HepG2 (cell line): ENCODE data around the gene PRR30. TPM values are rescaled to one million over a fixed set of nuclear protein-coding genes. Genes with fewer than 3 reads are reported as not detected.

ENCODE experiments used
- ATF1 ChIP-seq: IDR thresholded peaks from 2 replicates; pipeline ENCODE4 v1.6.1; 2016; ENCODE audit warnings: mild to moderate bottlenecking, control low read depth
- CHCHD3 ChIP-seq: sonication (generic); formaldehyde crosslinking; IDR thresholded peaks from 2 replicates; pipeline ENCODE4 v1.8.0; 2022; ENCODE audit warnings: mild to moderate bottlenecking, missing genetic modification reagents, moderate library complexity
- ESRRA ChIP-seq: sonication (generic); formaldehyde crosslinking; IDR thresholded peaks from 2 replicates; pipeline ENCODE4 v1.5.1; 2020; ENCODE audit warnings: mild to moderate bottlenecking, low read depth, missing genetic modification reagents
- FOXP1 ChIP-seq, 2 experiments: fragments of 450-650 bp in 1 of 2; IDR thresholded peaks; 2 replicates each; pipeline ENCODE4 v1.6.1; 2017 to 2018; ENCODE audit warnings: antibody characterized with exemption in 1 of 2
- HOMEZ ChIP-seq: IDR thresholded peaks from 2 replicates; pipeline ENCODE4 v1.6.1; 2016; ENCODE audit warnings: low read depth
- JDP2 ChIP-seq: sonication (generic); formaldehyde crosslinking; IDR thresholded peaks from 2 replicates; pipeline ENCODE4 v1.8.1; 2022; ENCODE audit warnings: missing genetic modification reagents, borderline replicate concordance
- MXD1 ChIP-seq: sonication (generic); formaldehyde crosslinking; IDR thresholded peaks from 2 replicates; pipeline ENCODE4 v1.4.0; 2020; ENCODE audit warnings: mild to moderate bottlenecking, missing genetic modification reagents
- NCOR1 ChIP-seq: fragments of 200-600 bp; sonication (generic); IDR thresholded peaks from 2 replicates; pipeline ENCODE4 v1.7.0; 2017; ENCODE audit warnings: antibody characterized with exemption, low read length, borderline replicate concordance
- NONO ChIP-seq, 2 experiments: fragments of 450-650 bp in 1 of 2; sonication (generic) in 1 of 2; formaldehyde crosslinking in 1 of 2; IDR thresholded peaks in 1 of 2; conservative IDR thresholded peaks in 1 of 2; 2 replicates each; pipeline versions ENCODE4 v1.6.1 to v1.8.0; 2017 to 2022; ENCODE audit warnings: mild to moderate bottlenecking in 1 of 2, missing genetic modification reagents in 1 of 2, moderate library complexity in 1 of 2
- PBX3 ChIP-seq: sonication (generic); formaldehyde crosslinking; IDR thresholded peaks from 2 replicates; pipeline ENCODE4 v1.8.1; 2023; ENCODE audit warnings: missing genetic modification reagents, inconsistent platforms, borderline replicate concordance
- POLR2AphosphoS5 ChIP-seq: IDR thresholded peaks from 2 replicates; pipeline ENCODE4 v1.6.1; 2012; ENCODE audit warnings: low read depth, low read length
- SATB2 ChIP-seq: sonication (generic); formaldehyde crosslinking; IDR thresholded peaks from 2 replicates; pipeline ENCODE4 v1.5.0; 2020; ENCODE audit warnings: missing genetic modification reagents
- SIN3A ChIP-seq: IDR thresholded peaks from 2 replicates; pipeline ENCODE4 v1.6.1; 2011; ENCODE audit warnings: low read depth, mild to moderate bottlenecking, control low read depth, low read length, borderline replicate concordance
- TCF12 ChIP-seq, 2 experiments: fragments of 450-650 bp in 1 of 2; sonication (generic) in 1 of 2; formaldehyde crosslinking in 1 of 2; IDR thresholded peaks; 2 replicates each; pipeline versions ENCODE4 v1.6.1 to v1.8.0; 2017 to 2022; ENCODE audit warnings: antibody characterized with exemption in 1 of 2, mild to moderate bottlenecking in 1 of 2, missing genetic modification reagents in 1 of 2, moderate library complexity in 1 of 2
- ZBED4 ChIP-seq: sonication (generic); formaldehyde crosslinking; IDR thresholded peaks from 2 replicates; pipeline ENCODE4 v1.4.0; 2020; ENCODE audit warnings: missing genetic modification reagents, borderline replicate concordance
- ZKSCAN5 ChIP-seq: sonication (generic); formaldehyde crosslinking; IDR thresholded peaks from 2 replicates; pipeline ENCODE4 v1.5.1; 2020; ENCODE audit warnings: mild to moderate bottlenecking, missing genetic modification reagents
- ZNF333 ChIP-seq: sonication (generic); formaldehyde crosslinking; IDR thresholded peaks from 2 replicates; pipeline ENCODE4 v1.4.0; 2020; ENCODE audit warnings: mild to moderate bottlenecking, missing genetic modification reagents, borderline replicate concordance
- ZNF335 ChIP-seq: sonication (generic); formaldehyde crosslinking; IDR thresholded peaks from 2 replicates; pipeline ENCODE4 v1.4.0; 2020; ENCODE audit warnings: missing genetic modification reagents
- ZNF639 ChIP-seq: conservative IDR thresholded peaks from 2 replicates; pipeline ENCODE4 v1.6.1; 2018; ENCODE audit warnings: missing genetic modification reagents
- polyA plus RNA-seq, 8 experiments: library from polyadenylated mRNA; depleted of rRNA in 3 of 8; stranded (reverse) in 7 of 8; unstranded in 1 of 8; fragments of >200 nt; fragmentation: Illumina TruSeq in 4 of 8; extraction: Trizol in 4 of 8; gene quantifications; 2 replicates each; pipeline versions ENCODE4 v1.2.1 to v1.2.3, GENCODE V29; 2011 to 2016; ENCODE audit warnings: low read depth in 4 of 8, missing spikeins in 1 of 8, mixed read lengths in 1 of 8; ENCODE audit not compliant: insufficient read depth in 1 of 8
- total RNA-seq, 5 experiments: library from RNA; depleted of rRNA; stranded (reverse); fragments of >200 nt; fragmentation: Illumina TruSeq; extraction: Trizol; gene quantifications; 2 replicates each; pipeline ENCODE4 v1.2.3, GENCODE V29; 2016; ENCODE audit warnings: low read depth in 1 of 5

The PRR30 gene
- total and polyA plus RNA-seq, 2 of the 13 experiments (the other 11 are each of a cell fraction or from before 2014, with no cell fraction given): not detected

GRCh38 chr2:27123302-27124150 lies 15.7 kb downstream of the PRR30 start, which contains the start of gene ABHD1 (continued):
- no peak for TF ChIP-seq ZBED4
- TF ChIP-seq ZNF639 (CRISPR knock-in tag): 0 out of 2 replicates have a peak, but pooled peaks have one; percentile 55
- TF ChIP-seq ATF1 (CRISPR knock-in tag): no peak
- TF ChIP-seq NCOR1: no peak
- 0 out of 2 replicates have a peak, but pooled peaks have one; percentile 77 for TF ChIP-seq ZNF333 (CRISPR knock-in tag)
- no peak for TF ChIP-seq CHCHD3 (CRISPR knock-in tag)
- TF ChIP-seq JDP2 (CRISPR knock-in tag): no peak
- TF ChIP-seq FOXP1 (IDR thresholded peaks at IDR 0.05): no peak
- no peak for TF ChIP-seq FOXP1 (CRISPR knock-in tag; IDR thresholded peaks at IDR 0.05)
- TF ChIP-seq SIN3A: peak; percentile 66; the same call in 1 of the 2 replicates
- no peak for TF ChIP-seq PBX3
- 0 out of 2 replicates have a peak, but pooled peaks have one; percentile 40 for TF ChIP-seq ZNF335 (CRISPR knock-in tag)
- TF ChIP-seq NONO (IDR thresholded peaks at IDR 0.05): no peak
- peak; percentile 45; the same call in 1 of the 2 replicates for TF ChIP-seq NONO (CRISPR knock-in tag; conservative IDR thresholded peaks at IDR 0.05)
- TF ChIP-seq MXD1 (CRISPR knock-in tag): peak; percentile 83; the same call in 1 of the 2 replicates
- 0 out of 2 replicates have a peak, but pooled peaks have one; percentile 18 for TF ChIP-seq ESRRA (CRISPR knock-in tag)
- TF ChIP-seq POLR2AphosphoS5: peak; percentile 60
- TF ChIP-seq TCF12 (IDR thresholded peaks at IDR 0.05): no peak
- 0 out of 2 replicates have a peak, but pooled peaks have one; percentile 67 for TF ChIP-seq TCF12 (CRISPR knock-in tag; IDR thresholded peaks at IDR 0.05)
- TF ChIP-seq SATB2 (CRISPR knock-in tag): no peak
- no peak for TF ChIP-seq HOMEZ (CRISPR knock-in tag)
- no peak for TF ChIP-seq ZKSCAN5 (CRISPR knock-in tag)
